ENCODE results near the gene SLC17A5. TPM values are rescaled to one million over a fixed set of nuclear protein-coding genes. Genes with fewer than 3 reads are reported as not detected.

Gene SLC17A5
- total and polyA plus RNA-seq, 9 of the 15 experiments (the other 6 are each of a cell fraction or from before 2014, with no cell fraction given), result 1.3 to 7.2 (median 3.4) TPM

DNA sequence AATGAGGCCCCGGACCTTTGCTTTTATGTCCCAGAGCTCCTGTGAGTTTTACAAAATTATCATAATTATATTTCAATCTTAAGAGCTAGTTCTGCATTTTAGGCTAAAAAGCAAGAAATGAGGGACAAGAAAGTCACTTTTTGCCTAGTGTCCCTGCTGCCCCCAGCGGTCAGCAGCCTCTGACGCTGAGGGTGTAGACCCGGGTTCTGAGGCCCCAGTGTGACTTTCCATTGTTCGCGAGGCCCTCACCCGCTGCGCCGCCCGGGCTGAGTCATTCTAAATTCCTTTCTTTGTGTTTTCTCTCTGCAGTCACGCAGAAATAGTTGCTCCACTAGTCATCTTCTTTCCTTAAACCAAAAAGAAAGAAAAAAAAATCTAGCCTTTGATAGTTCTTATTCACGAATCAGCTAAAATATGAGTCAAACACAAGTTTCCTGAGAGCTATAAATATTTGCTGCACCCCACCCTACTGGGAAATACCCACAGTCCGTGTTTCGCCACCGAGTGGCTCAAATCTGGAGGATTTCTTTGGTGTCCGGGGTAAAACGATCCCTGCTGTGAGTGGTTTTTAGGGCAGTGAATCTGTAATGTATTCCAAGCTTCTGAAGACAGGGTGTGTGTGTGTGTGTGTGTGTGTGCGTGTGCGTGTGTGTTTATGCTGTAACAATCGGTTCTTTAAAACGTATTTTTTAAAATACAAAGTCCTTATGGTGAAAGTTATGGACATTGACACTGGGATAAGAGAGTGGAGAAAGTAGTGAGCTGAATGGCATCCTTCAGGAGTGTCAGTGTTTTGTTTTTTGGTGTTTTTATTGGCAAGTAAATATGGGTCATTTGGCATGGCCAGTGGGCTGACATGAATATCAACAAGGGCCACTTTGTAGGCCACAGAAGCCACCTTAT lies 73.3 kb downstream of the SLC17A5 start (continued):
- TF ChIP-seq CEBPG (CRISPR knock-in tag; IDR thresholded peaks at IDR 0.05) (no peak), CEBPG (tag; conservative IDR thresholded peaks at IDR 0.05 in 1 of 2, IDR thresholded peaks at IDR 0.05 in 1 of 2) (no peak), ZKSCAN8 (CRISPR knock-in tag; IDR thresholded peaks at IDR 0.05) (no peak), ZKSCAN1 (IDR thresholded peaks at IDR 0.05; ENCODE audit: low read depth, low read length) (peak; percentile 22; the same call in 1 of the 2 replicates), FOXK2 (conservative IDR thresholded peaks at IDR 0.05 in 1 of 2, IDR thresholded peaks at IDR 0.05 in 1 of 2; ENCODE audit: low read depth in 2 of 2) (peak; percentile 66 to 73; a peak in 2 of 4 replicates), FOXJ2 (tag; IDR thresholded peaks at IDR 0.05) (no peak; the same call in 1 of the 2 replicates), ATF7 (IDR thresholded peaks at IDR 0.05) (peak; percentile 63; the same call in 1 of the 2 replicates), ZNF3 (CRISPR knock-in tag; IDR thresholded peaks at IDR 0.05) (no peak), STAT5B (CRISPR knock-in tag; IDR thresholded peaks at IDR 0.05) (no peak), MTA1 (IDR thresholded peaks at IDR 0.05; ENCODE audit: borderline replicate concordance) (peak; percentile 55; the same call in 1 of the 2 replicates), RFX5 (IDR thresholded peaks at IDR 0.05; ENCODE audit: low read depth, low read length) (no peak), ZNF830 (CRISPR knock-in tag; IDR thresholded peaks at IDR 0.05) (no peak), HDAC2 (IDR thresholded peaks at IDR 0.05) (0 out of 2 replicates have a peak, but pooled peaks have one; percentile 58)
- TF ChIP-seq, protein P1, sequence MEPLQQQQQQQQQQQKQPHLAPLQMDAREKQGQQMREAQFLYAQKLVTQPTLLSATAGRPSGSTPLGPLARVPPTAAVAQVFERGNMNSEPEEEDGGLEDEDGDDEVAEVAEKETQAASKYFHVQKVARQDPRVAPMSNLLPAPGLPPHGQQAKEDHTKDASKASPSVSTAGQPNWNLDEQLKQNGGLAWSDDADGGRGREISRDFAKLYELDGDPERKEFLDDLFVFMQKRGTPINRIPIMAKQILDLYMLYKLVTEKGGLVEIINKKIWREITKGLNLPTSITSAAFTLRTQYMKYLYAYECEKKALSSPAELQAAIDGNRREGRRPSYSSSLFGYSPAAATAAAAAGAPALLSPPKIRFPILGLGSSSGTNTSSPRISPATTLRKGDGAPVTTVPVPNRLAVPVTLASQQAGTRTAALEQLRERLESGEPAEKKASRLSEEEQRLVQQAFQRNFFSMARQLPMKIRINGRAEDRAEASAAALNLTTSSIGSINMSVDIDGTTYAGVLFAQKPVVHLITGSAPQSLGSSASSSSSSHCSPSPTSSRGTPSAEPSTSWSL (CRISPR knock-in tag; IDR thresholded peaks at IDR 0.05; ENCODE audit: borderline replicate concordance), result no peak
- TF ChIP-seq, protein P2, sequence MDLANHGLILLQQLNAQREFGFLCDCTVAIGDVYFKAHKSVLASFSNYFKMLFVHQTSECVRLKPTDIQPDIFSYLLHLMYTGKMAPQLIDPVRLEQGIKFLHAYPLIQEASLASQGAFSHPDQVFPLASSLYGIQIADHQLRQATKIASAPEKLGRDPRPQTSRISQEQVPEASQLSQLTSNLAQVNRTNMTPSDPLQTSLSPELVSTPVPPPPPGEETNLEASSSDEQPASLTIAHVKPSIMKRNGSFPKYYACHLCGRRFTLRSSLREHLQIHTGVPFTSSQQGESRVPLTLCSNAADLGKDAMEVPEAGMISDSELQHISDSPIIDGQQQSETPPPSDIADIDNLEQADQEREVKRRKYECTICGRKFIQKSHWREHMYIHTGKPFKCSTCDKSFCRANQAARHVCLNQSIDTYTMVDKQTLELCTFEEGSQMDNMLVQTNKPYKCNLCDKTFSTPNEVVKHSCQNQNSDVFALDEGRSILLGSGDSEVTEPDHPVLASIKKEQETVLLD (IDR thresholded peaks at IDR 0.05), result 0 out of 2 replicates have a peak, but pooled peaks have one; percentile 19
- TF ChIP-seq, protein P3, sequence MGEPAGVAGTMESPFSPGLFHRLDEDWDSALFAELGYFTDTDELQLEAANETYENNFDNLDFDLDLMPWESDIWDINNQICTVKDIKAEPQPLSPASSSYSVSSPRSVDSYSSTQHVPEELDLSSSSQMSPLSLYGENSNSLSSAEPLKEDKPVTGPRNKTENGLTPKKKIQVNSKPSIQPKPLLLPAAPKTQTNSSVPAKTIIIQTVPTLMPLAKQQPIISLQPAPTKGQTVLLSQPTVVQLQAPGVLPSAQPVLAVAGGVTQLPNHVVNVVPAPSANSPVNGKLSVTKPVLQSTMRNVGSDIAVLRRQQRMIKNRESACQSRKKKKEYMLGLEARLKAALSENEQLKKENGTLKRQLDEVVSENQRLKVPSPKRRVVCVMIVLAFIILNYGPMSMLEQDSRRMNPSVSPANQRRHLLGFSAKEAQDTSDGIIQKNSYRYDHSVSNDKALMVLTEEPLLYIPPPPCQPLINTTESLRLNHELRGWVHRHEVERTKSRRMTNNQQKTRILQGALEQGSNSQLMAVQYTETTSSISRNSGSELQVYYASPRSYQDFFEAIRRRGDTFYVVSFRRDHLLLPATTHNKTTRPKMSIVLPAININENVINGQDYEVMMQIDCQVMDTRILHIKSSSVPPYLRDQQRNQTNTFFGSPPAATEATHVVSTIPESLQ (CRISPR knock-in tag; IDR thresholded peaks at IDR 0.05), result 0 out of 2 replicates have a peak, but pooled peaks have one; percentile 28
- TF ChIP-seq, protein P4, sequence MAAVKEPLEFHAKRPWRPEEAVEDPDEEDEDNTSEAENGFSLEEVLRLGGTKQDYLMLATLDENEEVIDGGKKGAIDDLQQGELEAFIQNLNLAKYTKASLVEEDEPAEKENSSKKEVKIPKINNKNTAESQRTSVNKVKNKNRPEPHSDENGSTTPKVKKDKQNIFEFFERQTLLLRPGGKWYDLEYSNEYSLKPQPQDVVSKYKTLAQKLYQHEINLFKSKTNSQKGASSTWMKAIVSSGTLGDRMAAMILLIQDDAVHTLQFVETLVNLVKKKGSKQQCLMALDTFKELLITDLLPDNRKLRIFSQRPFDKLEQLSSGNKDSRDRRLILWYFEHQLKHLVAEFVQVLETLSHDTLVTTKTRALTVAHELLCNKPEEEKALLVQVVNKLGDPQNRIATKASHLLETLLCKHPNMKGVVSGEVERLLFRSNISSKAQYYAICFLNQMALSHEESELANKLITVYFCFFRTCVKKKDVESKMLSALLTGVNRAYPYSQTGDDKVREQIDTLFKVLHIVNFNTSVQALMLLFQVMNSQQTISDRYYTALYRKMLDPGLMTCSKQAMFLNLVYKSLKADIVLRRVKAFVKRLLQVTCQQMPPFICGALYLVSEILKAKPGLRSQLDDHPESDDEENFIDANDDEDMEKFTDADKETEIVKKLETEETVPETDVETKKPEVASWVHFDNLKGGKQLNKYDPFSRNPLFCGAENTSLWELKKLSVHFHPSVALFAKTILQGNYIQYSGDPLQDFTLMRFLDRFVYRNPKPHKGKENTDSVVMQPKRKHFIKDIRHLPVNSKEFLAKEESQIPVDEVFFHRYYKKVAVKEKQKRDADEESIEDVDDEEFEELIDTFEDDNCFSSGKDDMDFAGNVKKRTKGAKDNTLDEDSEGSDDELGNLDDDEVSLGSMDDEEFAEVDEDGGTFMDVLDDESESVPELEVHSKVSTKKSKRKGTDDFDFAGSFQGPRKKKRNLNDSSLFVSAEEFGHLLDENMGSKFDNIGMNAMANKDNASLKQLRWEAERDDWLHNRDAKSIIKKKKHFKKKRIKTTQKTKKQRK (IDR thresholded peaks at IDR 0.05; ENCODE audit: borderline replicate concordance, low read depth, low read length), result no peak

Measured in K562 (cell line).